Ecto neural progenitor cell (in vitro differentiated cells): Measurements from ENCODE around the gene TCF12.
"Not testable (repeated sequence)": the region's sequence is repeated elsewhere in the genome, so short reads cannot be mapped to it uniquely, and the experiment has no call there.

Experiments used
- DNase-seq: peaks from one replicate; pipeline ENCODE4 v3.0.0-alpha.2; 2018; ENCODE audit warnings: low spot score

TCF12 gene

GRCh38 chr15:56948000-56948763 lies 29.7 kb downstream of the TCF12 start:
- DNase-seq, result no peak

GRCh38 chr15:56948764-56949101 lies 30.3 kb downstream of the TCF12 start:
- no peak for DNase-seq

GRCh38 chr15:56950979-56951378 lies 32.5 kb downstream of the TCF12 start:
- no peak for DNase-seq

GRCh38 chr15:56953790-56954189 lies 35.3 kb downstream of the TCF12 start:
- DNase-seq, result no peak

GRCh38 chr15:56955011-56955410 lies 36.6 kb downstream of the TCF12 start:
- not testable (repeated sequence) for DNase-seq

- DNase-seq, result no peak
Observed at GRCh38 chr15:56956538-56956937, 38.1 kb downstream of the TCF12 start.

- DNase-seq, result no peak
Observed at GRCh38 chr15:56957812-56958406, 39.5 kb downstream of the TCF12 start.

- no peak for DNase-seq
Observed at GRCh38 chr15:56959318-56959648, 40.8 kb downstream of the TCF12 start.

- no peak for DNase-seq
Observed at GRCh38 chr15:56960116-56960515, 41.7 kb downstream of the TCF12 start.

- DNase-seq, result no peak
Observed at GRCh38 chr15:56963126-56963525, 44.7 kb downstream of the TCF12 start.

GRCh38 chr15:56963710-56964109 lies 45.3 kb downstream of the TCF12 start:
- DNase-seq, result no peak

GRCh38 chr15:56964182-56964581 lies 45.7 kb downstream of the TCF12 start:
- DNase-seq, result no peak

- DNase-seq, result no peak
Observed at GRCh38 chr15:56965231-56966013, 47.0 kb downstream of the TCF12 start.

GRCh38 chr15:56967336-56967735 lies 48.9 kb downstream of the TCF12 start:
- no peak for DNase-seq

GRCh38 chr15:56968256-56968655 lies 49.8 kb downstream of the TCF12 start:
- DNase-seq, result no peak

GRCh38 chr15:56968821-56969220 lies 50.4 kb downstream of the TCF12 start:
- DNase-seq, result no peak

- DNase-seq, result no peak
Observed at GRCh38 chr15:56969265-56969895, 50.9 kb downstream of the TCF12 start.

GRCh38 chr15:56971571-56971970 lies 53.1 kb downstream of the TCF12 start:
- DNase-seq, result no peak

- no peak for DNase-seq
Observed at GRCh38 chr15:56972016-56972415, 53.6 kb downstream of the TCF12 start.

GRCh38 chr15:56972426-56972825 lies 54.0 kb downstream of the TCF12 start:
- DNase-seq, result no peak

GRCh38 chr15:56973463-56973862 lies 55.0 kb downstream of the TCF12 start:
- no peak for DNase-seq

- DNase-seq, result no peak
Observed at GRCh38 chr15:56977232-56977631, 58.8 kb downstream of the TCF12 start.
